GM12878 (cell line): ENCODE data around the gene TMEM239. TPM values are rescaled to one million over a fixed set of nuclear protein-coding genes. Genes with fewer than 3 reads are reported as not detected.
A peak's percentile ranks its signal among the peaks of the same experiment; 100 is the strongest.

ENCODE experiments used
- ATAC-seq: fragments of 200-7000 bp; cut with Tn5 transposase; 3 replicates; pipeline ENCODE4 v1.9.1; 2020; ENCODE audit warnings: mild to moderate bottlenecking, moderate library complexity
- BruUV-seq: library from RNA; stranded (reverse); fragments of 400-500 nt; replicated peaks from 2 replicates; lab custom pipeline; 2021; lab: Mats Ljungman, UMichigan
- CTCF ChIA-PET: fragments of 300-600 bp; sonication (Branson Sonifier 250); formaldehyde crosslinking; extraction: SDS; loops from one replicate; lab custom pipeline; 2021; ENCODE audit warnings: inconsistent platforms; lab: Yijun Ruan, JAX
- POLR2A ChIA-PET: fragments of 350-600 bp; formaldehyde crosslinking; extraction: SDS; loops from one replicate; lab custom pipeline; 2021; ENCODE audit warnings: inconsistent platforms; lab: Charles Lee
- RAD21 ChIA-PET: fragments of 300-600 bp; sonication (Branson Sonifier 250); formaldehyde crosslinking; loops from one replicate; lab custom pipeline; 2023; ENCODE audit warnings: antibody characterized with exemption; ENCODE audit not compliant: unreplicated experiment; lab: Charles Lee
- SMC1A ChIA-PET: fragments of 300-600 bp; sonication (Branson Sonifier 250); formaldehyde crosslinking; loops from one replicate; lab custom pipeline; 2023; ENCODE audit not compliant: unreplicated experiment, uncharacterized antibody; lab: Charles Lee
- DNase-seq: peaks from one replicate; pipeline ENCODE4 v3.0.0-alpha.2; 2011; ENCODE audit warnings: low read depth, low spot score
- FAIRE-seq: peaks from 3 replicates; lab custom pipeline; 2011; peaks lifted over from hg19 to GRCh38; lab: Jason Lieb, UNC
- H2AFZ ChIP-seq: 2 replicates; pipeline ENCODE4 v1.6.0; 2011; ENCODE audit warnings: low read depth, low read length, control low read depth; ENCODE audit not compliant: control insufficient read depth
- H3K27ac ChIP-seq: 2 replicates; pipeline ENCODE4 v1.5.1; 2011; ENCODE audit warnings: control low read depth; ENCODE audit not compliant: control insufficient read depth, insufficient read depth
- H3K27me3 ChIP-seq, 2 experiments: replicated peaks in 1 of 2; 2 replicates each; pipeline versions ENCODE4 v1.6.0 to v1.6.1; 2011; ENCODE audit warnings: low read length in 1 of 2; ENCODE audit not compliant: control insufficient read depth in 2 of 2, insufficient read depth in 2 of 2
- H3K36me3 ChIP-seq, 2 experiments: 2 replicates each; pipeline ENCODE4 v1.5.1; 2011; ENCODE audit warnings: low read length in 1 of 2; ENCODE audit not compliant: control insufficient read depth in 2 of 2, insufficient read depth in 2 of 2
- H3K4me1 ChIP-seq: 2 replicates; pipeline ENCODE4 v1.6.1; 2011; ENCODE audit warnings: mild to moderate bottlenecking, low read length, moderate library complexity, mixed read lengths; ENCODE audit not compliant: control insufficient read depth, insufficient read depth
- H3K4me2 ChIP-seq: 2 replicates; pipeline ENCODE4 v1.6.0; 2011; ENCODE audit warnings: control low read depth; ENCODE audit not compliant: control insufficient read depth, insufficient read depth
- H3K4me3 ChIP-seq: fragments of 200-600 bp; sonication (generic); 2 replicates; pipeline ENCODE4 v1.5.1; 2016
- H3K79me2 ChIP-seq: 2 replicates; pipeline ENCODE4 v1.6.0; 2011; ENCODE audit warnings: low read length; ENCODE audit not compliant: control insufficient read depth, insufficient read depth
- H3K9ac ChIP-seq: 2 replicates; pipeline ENCODE4 v1.8.0; 2011; ENCODE audit warnings: low read length, control low read depth, mixed read lengths; ENCODE audit not compliant: control insufficient read depth, insufficient read depth
- H3K9me3 ChIP-seq: replicated peaks from 3 replicates; pipeline ENCODE4 v1.5.1; 2011; ENCODE audit warnings: mild to moderate bottlenecking, low read length; ENCODE audit not compliant: control insufficient read depth, insufficient read depth
- H4K20me1 ChIP-seq: 2 replicates; pipeline ENCODE4 v1.6.0; 2011; ENCODE audit not compliant: control insufficient read depth, insufficient read depth
- CHD4 ChIP-seq: fragments of 200-600 bp; sonication (generic); IDR thresholded peaks from 2 replicates; pipeline ENCODE4 v1.6.1; 2016; ENCODE audit warnings: mild to moderate bottlenecking
- EGR1 ChIP-seq, 2 experiments: IDR thresholded peaks; 1 replicate in 1 of 2; 2 replicates in 1 of 2; pipeline ENCODE4 v1.6.1; 2011 to 2012; ENCODE audit warnings: low read depth in 2 of 2, low read length in 2 of 2, borderline replicate concordance in 1 of 2, mild to moderate bottlenecking in 1 of 2, moderate library complexity in 1 of 2
- RAD21 ChIP-seq: IDR thresholded peaks from 2 replicates; pipeline ENCODE4 v1.6.1; 2011; ENCODE audit warnings: mild to moderate bottlenecking, low read depth, low read length, moderate library complexity; ENCODE audit not compliant: insufficient read depth
- SPI1 ChIP-seq: IDR thresholded peaks from 2 replicates; pipeline ENCODE4 v1.6.1; 2011; ENCODE audit warnings: low read depth, mild to moderate bottlenecking, low read length, moderate library complexity, borderline replicate concordance; ENCODE audit not compliant: insufficient read depth
- SREBF1 ChIP-seq: IDR thresholded peaks from 2 replicates; pipeline ENCODE4 v1.6.1; 2012; ENCODE audit warnings: mild to moderate bottlenecking, low read length
- WGBS: methylation state at CpG from one replicate; pipeline ENCODE4 v1.1.6; 2016; ENCODE audit warnings: low lambda C conversion rate; ENCODE audit not compliant: insufficient replicate concordance, insufficient coverage; ENCODE audit errors: missing lambda C conversion rate; 5-methylcytosine and 5-hydroxymethylcytosine counted together
- in situ Hi-C: fragments of 300-500 bp; cut with MboI; formaldehyde crosslinking; loops from 9 replicates; pipeline ENCODE4 v1.14.3; 2018; ENCODE audit warnings: mixed read lengths
- intact Hi-C: fragments of 100-400 bp; cut with micrococcal nuclease; formaldehyde crosslinking; loops from one replicate; pipeline ENCODE4 v1.14.2; 2022; ENCODE audit not compliant: unreplicated experiment
- polyA plus RNA-seq, 11 experiments: library from polyadenylated mRNA; depleted of rRNA in 4 of 11; unstranded in 6 of 11; stranded (reverse) in 5 of 11; fragments of >200 nt; fragmentation: Nextera tagmentation in 4 of 11; fragmentation: Illumina TruSeq in 1 of 11; extraction: Ambion mirVana in 4 of 11; extraction: Trizol in 1 of 11; gene quantifications; 1 replicate in 1 of 11; 2 replicates in 10 of 11; pipeline versions ENCODE4 v1.2.1 to v1.2.3, GENCODE V29; 2011 to 2016; ENCODE audit warnings: inconsistent platforms in 2 of 11, missing spikeins in 2 of 11, low read depth in 1 of 11
- total RNA-seq, 4 experiments: library from RNA; depleted of rRNA in 3 of 4; stranded (reverse); fragments of >200 nt in 3 of 4; fragmentation: Illumina TruSeq in 1 of 4; extraction: Trizol in 1 of 4; gene quantifications; 2 replicates each; pipeline versions ENCODE4 v1.2.1 to v1.2.3, GENCODE V29; 2013 to 2021
- TF ChIP-seq, protein P1 (sequence below), 3 experiments: IDR thresholded peaks in 2 of 3; conservative IDR thresholded peaks in 1 of 3; 2 replicates each; pipeline ENCODE4 v1.5.1; 2011; ENCODE audit warnings: low read depth in 3 of 3, low read length in 3 of 3, mild to moderate bottlenecking in 3 of 3, control low read depth in 2 of 3, moderate library complexity in 2 of 3, inconsistent platforms in 1 of 3, mixed read lengths in 1 of 3; ENCODE audit not compliant: control insufficient read depth in 2 of 3, insufficient read depth in 1 of 3; ENCODE audit errors: extremely low read depth in 1 of 3
- TF ChIP-seq, protein P2 (sequence below): fragments of 450-650 bp; IDR thresholded peaks from 2 replicates; pipeline ENCODE4 v1.6.1; 2017; ENCODE audit warnings: low read depth, mild to moderate bottlenecking, moderate library complexity
- TF ChIP-seq, protein P3 (sequence below): fragments of 450-650 bp; formaldehyde crosslinking; IDR thresholded peaks from 2 replicates; pipeline ENCODE4 v1.4.0; 2022; ENCODE audit warnings: mild to moderate bottlenecking, moderate library complexity

The TMEM239 gene
- total and polyA plus RNA-seq, 10 of the 15 experiments (the other 5 are each of a cell fraction or from before 2014, with no cell fraction given) = not detected

DNA sequence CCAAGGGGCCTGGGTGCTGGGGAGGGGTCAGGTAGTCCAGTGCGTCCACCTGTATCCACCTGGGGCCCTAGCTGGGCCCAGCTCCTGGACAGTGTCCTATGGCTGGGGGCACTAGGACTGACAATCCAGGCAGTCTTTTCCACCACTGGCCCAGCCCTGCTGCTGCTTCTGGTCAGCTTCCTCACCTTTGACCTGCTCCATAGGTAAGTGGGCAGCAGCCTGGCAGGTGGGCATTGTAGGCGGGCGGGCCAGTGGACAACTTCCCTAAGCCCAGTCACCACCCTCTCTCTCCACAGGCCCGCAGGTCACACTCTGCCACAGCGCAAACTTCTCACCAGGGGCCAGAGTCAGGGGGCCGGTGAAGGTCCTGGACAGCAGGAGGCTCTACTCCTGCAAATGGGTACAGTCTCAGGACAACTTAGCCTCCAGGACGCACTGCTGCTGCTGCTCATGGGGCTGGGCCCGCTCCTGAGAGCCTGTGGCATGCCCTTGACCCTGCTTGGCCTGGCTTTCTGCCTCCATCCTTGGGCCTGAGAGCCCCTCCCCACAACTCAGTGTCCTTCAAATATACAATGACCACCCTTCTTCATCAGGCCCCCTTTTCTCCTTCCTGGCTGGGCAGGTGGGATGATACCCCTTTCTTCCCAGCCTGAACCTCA is 793 bp upstream of the TMEM239 start (continued):
- TF ChIP-seq, protein P1, sequence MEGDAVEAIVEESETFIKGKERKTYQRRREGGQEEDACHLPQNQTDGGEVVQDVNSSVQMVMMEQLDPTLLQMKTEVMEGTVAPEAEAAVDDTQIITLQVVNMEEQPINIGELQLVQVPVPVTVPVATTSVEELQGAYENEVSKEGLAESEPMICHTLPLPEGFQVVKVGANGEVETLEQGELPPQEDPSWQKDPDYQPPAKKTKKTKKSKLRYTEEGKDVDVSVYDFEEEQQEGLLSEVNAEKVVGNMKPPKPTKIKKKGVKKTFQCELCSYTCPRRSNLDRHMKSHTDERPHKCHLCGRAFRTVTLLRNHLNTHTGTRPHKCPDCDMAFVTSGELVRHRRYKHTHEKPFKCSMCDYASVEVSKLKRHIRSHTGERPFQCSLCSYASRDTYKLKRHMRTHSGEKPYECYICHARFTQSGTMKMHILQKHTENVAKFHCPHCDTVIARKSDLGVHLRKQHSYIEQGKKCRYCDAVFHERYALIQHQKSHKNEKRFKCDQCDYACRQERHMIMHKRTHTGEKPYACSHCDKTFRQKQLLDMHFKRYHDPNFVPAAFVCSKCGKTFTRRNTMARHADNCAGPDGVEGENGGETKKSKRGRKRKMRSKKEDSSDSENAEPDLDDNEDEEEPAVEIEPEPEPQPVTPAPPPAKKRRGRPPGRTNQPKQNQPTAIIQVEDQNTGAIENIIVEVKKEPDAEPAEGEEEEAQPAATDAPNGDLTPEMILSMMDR (IDR thresholded peaks at IDR 0.05 in 2 of 3, conservative IDR thresholded peaks at IDR 0.05 in 1 of 3; ENCODE audit: control insufficient read depth in 2 of 3, extremely low read depth in 1 of 3, insufficient read depth in 1 of 3, low read depth in 3 of 3, low read length in 3 of 3) = no peak
- TF ChIP-seq CHD4 (no peak), EGR1 (IDR thresholded peaks at IDR 0.05; ENCODE audit: borderline replicate concordance in 1 of 2, low read depth in 2 of 2, low read length in 2 of 2) (no peak)

GRCh38 chr20:2816583-2817340 is 598 bp downstream of the TMEM239 start:
- no peak for DNase-seq
- CTCF ChIA-PET = interaction anchor here (0.6 to 0.7 kb wide), 2 partner anchors 141 to 184 kb away, joined by 4 to 5 read pairs; no protein-coding TSS in a partner anchor
- ATAC-seq = peak; percentile 49
- in situ Hi-C loops = no loop called here
- Histone ChIP-seq H3K4me2 (no peak overlapping the region), H3K79me2 (no peaks in the 10 kb centered on the region), H3K27ac (no peak overlapping the region), H4K20me1 (no peaks in the 10 kb centered on the region), H2AFZ (no peak overlapping the region), H3K9me3 (no peaks in the 10 kb centered on the region; the same call in 2 of the 3 replicates), H3K27me3 (no peaks in the 10 kb centered on the region; a peak in 1 of 4 replicates), H3K4me3 (no peak overlapping the region), H3K36me3 (no peaks in the 10 kb centered on the region), H3K9ac (no peak overlapping the region), H3K4me1 (no peaks in the 10 kb centered on the region)
- 31% methylated on average over 20 of the region's 20 CpGs for WGBS
- RAD21 ChIA-PET = no interaction called here
- BruUV-seq = no TSS peak
- intact Hi-C loops = no loop called here
- FAIRE-seq = no peak
- TF ChIP-seq, protein P2, sequence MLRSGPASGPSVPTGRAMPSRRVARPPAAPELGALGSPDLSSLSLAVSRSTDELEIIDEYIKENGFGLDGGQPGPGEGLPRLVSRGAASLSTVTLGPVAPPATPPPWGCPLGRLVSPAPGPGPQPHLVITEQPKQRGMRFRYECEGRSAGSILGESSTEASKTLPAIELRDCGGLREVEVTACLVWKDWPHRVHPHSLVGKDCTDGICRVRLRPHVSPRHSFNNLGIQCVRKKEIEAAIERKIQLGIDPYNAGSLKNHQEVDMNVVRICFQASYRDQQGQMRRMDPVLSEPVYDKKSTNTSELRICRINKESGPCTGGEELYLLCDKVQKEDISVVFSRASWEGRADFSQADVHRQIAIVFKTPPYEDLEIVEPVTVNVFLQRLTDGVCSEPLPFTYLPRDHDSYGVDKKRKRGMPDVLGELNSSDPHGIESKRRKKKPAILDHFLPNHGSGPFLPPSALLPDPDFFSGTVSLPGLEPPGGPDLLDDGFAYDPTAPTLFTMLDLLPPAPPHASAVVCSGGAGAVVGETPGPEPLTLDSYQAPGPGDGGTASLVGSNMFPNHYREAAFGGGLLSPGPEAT = no peak
- 0 out of 2 replicates have a peak, but pooled peaks have one; percentile 6 for TF ChIP-seq RAD21
- TF ChIP-seq, protein P3, sequence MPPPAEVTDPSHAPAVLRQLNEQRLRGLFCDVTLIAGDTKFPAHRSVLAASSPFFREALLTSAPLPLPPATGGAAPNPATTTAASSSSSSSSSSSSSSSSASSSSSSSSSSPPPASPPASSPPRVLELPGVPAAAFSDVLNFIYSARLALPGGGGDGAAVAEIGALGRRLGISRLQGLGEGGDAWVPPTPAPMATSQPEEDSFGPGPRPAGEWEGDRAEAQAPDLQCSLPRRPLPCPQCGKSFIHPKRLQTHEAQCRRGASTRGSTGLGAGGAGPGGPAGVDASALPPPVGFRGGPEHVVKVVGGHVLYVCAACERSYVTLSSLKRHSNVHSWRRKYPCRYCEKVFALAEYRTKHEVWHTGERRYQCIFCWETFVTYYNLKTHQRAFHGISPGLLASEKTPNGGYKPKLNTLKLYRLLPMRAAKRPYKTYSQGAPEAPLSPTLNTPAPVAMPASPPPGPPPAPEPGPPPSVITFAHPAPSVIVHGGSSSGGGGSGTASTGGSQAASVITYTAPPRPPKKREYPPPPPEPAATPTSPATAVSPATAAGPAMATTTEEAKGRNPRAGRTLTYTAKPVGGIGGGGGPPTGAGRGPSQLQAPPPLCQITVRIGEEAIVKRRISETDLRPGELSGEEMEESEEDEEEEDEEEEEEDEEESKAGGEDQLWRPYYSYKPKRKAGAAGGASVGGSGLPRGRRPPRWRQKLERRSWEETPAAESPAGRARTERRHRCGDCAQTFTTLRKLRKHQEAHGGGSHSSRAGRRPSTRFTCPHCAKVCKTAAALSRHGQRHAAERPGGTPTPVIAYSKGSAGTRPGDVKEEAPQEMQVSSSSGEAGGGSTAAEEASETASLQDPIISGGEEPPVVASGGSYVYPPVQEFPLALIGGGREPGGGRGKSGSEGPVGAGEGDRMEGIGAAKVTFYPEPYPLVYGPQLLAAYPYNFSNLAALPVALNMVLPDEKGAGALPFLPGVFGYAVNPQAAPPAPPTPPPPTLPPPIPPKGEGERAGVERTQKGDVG = no peak
- no peak for TF ChIP-seq SPI1
- TF ChIP-seq SREBF1 = no peak
- POLR2A ChIA-PET = no interaction called here
- SMC1A ChIA-PET = no interaction called here
